Right lobe of liver (tissue), 6 donors: Measurements from ENCODE around the gene NEK4. TPM values are rescaled to one million over a fixed set of nuclear protein-coding genes. Genes with fewer than 3 reads are reported as not detected.

Experiments
- ATAC-seq, 4 donors: fragments of 200-7000 bp; cut with Tn5 transposase; one replicate each; pipeline ENCODE4 v1.9.1; 2020; ENCODE audit warnings: mild to moderate bottlenecking in 4 of 4, moderate library complexity in 4 of 4
- DNase-seq, 3 donors: peaks; one replicate each; pipeline ENCODE4 v3.0.0-alpha.2; 2020
- H3K27ac ChIP-seq, 3 donors: fragments of 200-600 bp; one replicate each; pipeline ENCODE4 v1.8.0; 2022
- H3K27me3 ChIP-seq, 2 donors: fragments of 200-600 bp; one replicate each; pipeline ENCODE4 v1.8.0; 2022
- H3K36me3 ChIP-seq, 4 donors: fragments of 200-600 bp; sonication (generic) in 1 of 4; one replicate each; pipeline versions ENCODE4 v1.5.1 to v1.8.0; 2017 to 2022; ENCODE audit warnings: control low read depth in 1 of 4
- H3K4me1 ChIP-seq, 4 donors: fragments of 200-600 bp; sonication (generic) in 1 of 4; one replicate each; pipeline versions ENCODE4 v1.5.1 to v1.8.0; 2017 to 2022; ENCODE audit warnings: control low read depth in 1 of 4
- H3K4me3 ChIP-seq, 3 donors: fragments of 200-600 bp; one replicate each; pipeline ENCODE4 v1.8.0; 2022
- H3K9me3 ChIP-seq, 4 donors: fragments of 200-600 bp; sonication (generic) in 1 of 4; one replicate each; pipeline versions ENCODE4 v1.5.1 to v1.8.0; 2017 to 2022; ENCODE audit warnings: control low read depth in 1 of 4
- CTCF ChIP-seq, 4 donors: fragments of 200-600 bp in 3 of 4; fragments of 450-650 bp in 1 of 4; IDR thresholded peaks; one replicate each; pipeline versions ENCODE4 v1.5.1 to v1.8.0; 2016 to 2022; ENCODE audit warnings: antibody characterized with exemption in 4 of 4, mild to moderate bottlenecking in 2 of 4
- POLR2A ChIP-seq: fragments of 450-650 bp; IDR thresholded peaks from one replicate; pipeline ENCODE4 v1.6.1; 2017; ENCODE audit warnings: antibody characterized with exemption, mild to moderate bottlenecking
- WGBS: methylation state at CpG from one replicate; pipeline ENCODE4 v1.1.6; 2018; ENCODE audit warnings: low coverage, low lambda C conversion rate; ENCODE audit not compliant: insufficient coverage; ENCODE audit errors: missing lambda C conversion rate; 5-methylcytosine and 5-hydroxymethylcytosine counted together
- intact Hi-C, 2 donors: fragments of 100-400 bp; cut with DNase I; formaldehyde crosslinking; loops; one replicate each; pipeline versions ENCODE4 v1.11.2 to v1.14.1; 2022
- total RNA-seq, 6 experiments: library from RNA; depleted of rRNA in 2 of 6; stranded (reverse); fragments of >200 nt in 2 of 6; fragmentation: NEBNext Ultra II Directional in 3 of 6; extraction: Animal tissue kit (Norgen Biotek cat#: 25700) in 3 of 6; gene quantifications; one replicate each; pipeline versions ENCODE4 v1.1.0 to v1.2.4, GENCODE V29; 2016 to 2023
- donor health status: DM: no; HTN: yes; CAD: no.
- donor health status: DM: no; HTN: no; CAD: no.
- donor health status: DM: no; HTN: no; CAD: no.
- donor health status: DM: no; HTN: yes; CAD: no.
- donor health status: DM: no; HTN: yes; CAD: no.

Gene NEK4
- total RNA-seq, 6 experiments from 2014 or later = 7.3 to 18.9 (median 14.8) TPM

- Histone ChIP-seq H3K4me3 (no peak overlapping the region), H3K27me3 (no peaks in the 10 kb centered on the region), H3K4me1 (peaks cover 0 to 11% (median 5%) of the 10 kb centered on the region in 4 donors), H3K27ac (no peak overlapping the region), H3K9me3 (no peaks in the 10 kb centered on the region), H3K36me3 (peaks cover 0 to 3% (median 0%) of the 10 kb centered on the region in 4 donors)
- TF ChIP-seq POLR2A (no peak), CTCF (IDR thresholded peaks at IDR 0.05) (no peak)
- intact Hi-C loops = no loop called here
- ATAC-seq (peak in 2 of 4 donors; percentile 34 to 44), DNase-seq (no peak)
- WGBS = 70% methylated on average over 6 of the region's 6 CpGs
Observed at GRCh38 chr3:52721002-52721729, 49.6 kb downstream of the NEK4 start.

- no peak overlapping the region for H3K4me3 ChIP-seq
- H3K27me3 ChIP-seq = no peaks in the 10 kb centered on the region
- peaks cover 0 to 3% (median 0%) of the 10 kb centered on the region in 4 donors for H3K36me3 ChIP-seq
- DNase-seq = no peak
- ATAC-seq = no peak
- intact Hi-C loops = no loop called here
- TF ChIP-seq POLR2A = no peak
- TF ChIP-seq CTCF (IDR thresholded peaks at IDR 0.05) = no peak
- H3K27ac ChIP-seq = no peak overlapping the region
- H3K4me1 ChIP-seq = peaks cover 0 to 10% (median 5%) of the 10 kb centered on the region in 4 donors
- H3K9me3 ChIP-seq = no peaks in the 10 kb centered on the region
Observed at GRCh38 chr3:52719618-52720017, 51.1 kb downstream of the NEK4 start.

GRCh38 chr3:52715714-52716305 lies 54.9 kb downstream of the NEK4 start:
- ATAC-seq = no peak

More at GRCh38 chr3:52715714-52716305, 54.9 kb downstream of the NEK4 start:
- Histone ChIP-seq H3K4me1 (peaks cover 0 to 14% (median 5%) of the 10 kb centered on the region in 4 donors), H3K27me3 (no peaks in the 10 kb centered on the region), H3K4me3 (no peak overlapping the region), H3K9me3 (no peaks in the 10 kb centered on the region), H3K27ac (no peak overlapping the region), H3K36me3 (peaks cover 0 to 3% (median 0%) of the 10 kb centered on the region in 4 donors)
- WGBS = 69% methylated on average over 5 of the region's 11 CpGs
- DNase-seq = no peak
- TF ChIP-seq CTCF (IDR thresholded peaks at IDR 0.05) (no peak), POLR2A (no peak)
- intact Hi-C loops = no loop called here
